Activated CD8-positive, alpha-beta memory T cell treated with anti-CD3 and anti-CD28 coated beads, Interleukin-2, amount 50 U/mL, for 24 hours (primary cell): Measurements from ENCODE around the gene FAM20A.
"Not testable (repeated sequence)": the region's sequence is repeated elsewhere in the genome, so short reads cannot be mapped to it uniquely, and the experiment has no call there.

Experiments
- DNase-seq: peaks from one replicate; pipeline ENCODE4 v3.0.0-alpha.2; 2020; ENCODE audit errors: extremely low read depth

Gene FAM20A

DNA sequence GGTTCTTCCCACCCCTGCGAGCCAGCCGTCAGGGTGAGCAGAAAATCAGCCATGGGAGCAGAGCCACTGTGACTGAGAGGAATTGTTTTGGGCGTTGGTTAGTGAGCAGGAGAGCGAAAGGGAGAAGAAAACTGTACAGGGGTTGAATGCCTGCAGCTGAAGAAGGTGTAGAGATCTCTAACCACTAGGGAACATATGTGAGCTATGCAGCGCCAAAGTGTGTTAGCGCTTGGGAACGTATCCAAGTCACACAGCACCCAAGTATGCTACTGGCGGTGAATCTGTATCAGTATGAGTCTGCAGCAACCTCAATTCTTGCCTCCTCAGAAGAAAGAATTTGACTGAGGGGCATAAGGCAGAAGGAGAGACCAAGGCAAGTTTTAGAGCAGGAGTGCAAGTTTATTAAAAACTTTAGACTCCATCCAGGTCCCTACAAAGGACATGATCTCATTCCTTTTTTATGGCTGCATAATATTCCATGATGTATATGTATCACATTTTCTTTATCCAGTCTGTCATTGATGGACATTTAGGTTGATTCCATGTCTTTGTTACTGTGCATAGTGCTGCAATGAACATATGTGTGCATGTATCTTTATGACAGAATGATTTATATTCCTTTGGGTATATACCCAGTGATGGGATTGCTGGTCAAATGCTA is 108.6 kb downstream of the FAM20A start:
- not testable (repeated sequence) for DNase-seq

- DNase-seq = no peak
Measured at GRCh38 chr17:68491381-68492231, 109.6 kb downstream of the FAM20A start.

DNA sequence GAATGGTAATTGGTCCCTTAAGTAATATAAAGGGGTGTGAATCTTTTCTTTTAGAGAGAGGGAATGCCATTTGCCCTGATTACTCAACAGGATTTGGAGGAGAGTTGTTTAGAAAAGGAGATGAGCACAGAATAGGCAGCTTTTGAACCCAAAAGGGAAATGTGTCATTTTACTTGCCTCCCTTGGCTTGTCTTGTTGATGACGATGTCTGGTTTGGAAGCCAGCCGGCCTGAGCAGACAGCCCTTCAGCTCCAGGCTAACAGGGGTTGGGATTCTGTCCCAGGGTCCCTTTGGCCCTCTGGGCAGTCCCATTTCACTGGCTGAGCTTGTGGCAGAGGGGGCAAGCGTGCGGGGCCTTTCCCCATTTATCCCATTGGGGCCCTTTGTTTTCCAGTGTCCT is 111.2 kb downstream of the FAM20A start:
- DNase-seq = no peak
